Activated CD8-positive, alpha-beta T cell treated with anti-CD3 and anti-CD28 coated beads, Interleukin-2, amount 10 ng/mL, durations not matched to agents 7 days and 5 days (primary cell): Measurements from ENCODE around the gene DUSP28. TPM values are rescaled to one million over a fixed set of nuclear protein-coding genes. Genes with fewer than 3 reads are reported as not detected.

ENCODE experiments used
- ATAC-seq: fragments of 150-1000 bp; cut with Tn5 transposase; one replicate; pipeline ENCODE4 v1.10.0; 2021; ENCODE audit warnings: moderate library complexity
- CTCF ChIA-PET: fragments of 350-600 bp; sonication (Branson Sonifier 250); formaldehyde crosslinking; loops from one replicate; lab custom pipeline; 2021; ENCODE audit warnings: antibody characterized with exemption; lab: Charles Lee
- POLR2A ChIA-PET: fragments of 350-600 bp; sonication (Branson Sonifier 250); formaldehyde crosslinking; loops from one replicate; lab custom pipeline; 2021; ENCODE audit warnings: antibody characterized with exemption; lab: Charles Lee
- DNase-seq: peaks from one replicate; pipeline ENCODE4 v3.0.0-alpha.2; 2020
- H3K27ac Mint-ChIP-seq: one replicate; pipeline ENCODE4 v1.8.0; 2021; ENCODE audit warnings: mild to moderate bottlenecking, mixed read lengths
- H3K27me3 Mint-ChIP-seq: one replicate; pipeline ENCODE4 v1.8.0; 2021; ENCODE audit warnings: low read depth, mixed read lengths
- H3K36me3 Mint-ChIP-seq: one replicate; pipeline ENCODE4 v1.8.0; 2021; ENCODE audit warnings: low read depth, mixed read lengths
- H3K4me1 Mint-ChIP-seq: one replicate; pipeline ENCODE4 v1.8.0; 2021; ENCODE audit warnings: low read depth, mixed read lengths
- H3K4me3 Mint-ChIP-seq: one replicate; pipeline ENCODE4 v1.8.0; 2021; ENCODE audit warnings: mild to moderate bottlenecking, mixed read lengths
- H3K9me3 Mint-ChIP-seq: one replicate; pipeline ENCODE4 v1.8.0; 2022; ENCODE audit warnings: mixed read lengths; ENCODE audit not compliant: insufficient read depth
- total RNA-seq, 2 experiments: library from RNA; stranded (reverse); gene quantifications; one replicate each; pipeline ENCODE4 v1.2.3, GENCODE V29; 2021

Gene DUSP28
- total RNA-seq, 2 experiments from 2014 or later: 6.8 to 8.1 TPM

- Mint-ChIP-seq H3K36me3 (peaks cover 38% of the 10 kb centered on the region), H3K27me3 (no peaks in the 10 kb centered on the region), H3K27ac (peak overlapping the region; percentile 53), H3K9me3 (no peaks in the 10 kb centered on the region), H3K4me1 (peaks cover 58% of the 10 kb centered on the region), H3K4me3 (peak overlapping the region; percentile 97)
- CTCF ChIA-PET: interaction anchor here (0.6 to 8.8 kb wide), 3 partner anchors 21 to 32 kb away, joined by 3 to 119 read pairs (median 18); partner anchors contain the start of genes ANKMY1 and DUSP28
- POLR2A ChIA-PET: interaction anchor here (3.7 to 4.9 kb wide), 2 partner anchors 19 to 24 kb away, joined by 37 to 53 read pairs; partner anchors contain the start of gene DUSP28
- ATAC-seq: no peak
- DNase-seq: no peak
Measured at GRCh38 chr2:240584486-240585031, 24.4 kb downstream of the DUSP28 start.

GRCh38 chr2:240585101-240585500, 24.9 kb downstream of the DUSP28 start:
- H3K4me3 Mint-ChIP-seq: peak overlapping the region; percentile 97
- CTCF ChIA-PET: interaction anchor here (0.6 to 8.8 kb wide), 6 partner anchors 16 to 70 kb away, joined by 3 to 119 read pairs (median 10); partner anchors contain the start of genes ANKMY1, DUSP28 and RNPEPL1
- POLR2A ChIA-PET: interaction anchor here (1.3 to 4.9 kb wide), 4 partner anchors 19 to 42 kb away, joined by 5 to 53 read pairs (median 22); partner anchors contain the start of gene DUSP28
- H3K9me3 Mint-ChIP-seq: no peaks in the 10 kb centered on the region
- ATAC-seq (no peak), DNase-seq (no peak)
- no peaks in the 10 kb centered on the region for H3K27me3 Mint-ChIP-seq
- peaks cover 53% of the 10 kb centered on the region for H3K4me1 Mint-ChIP-seq
- peak overlapping the region; percentile 53 for H3K27ac Mint-ChIP-seq
- peaks cover 33% of the 10 kb centered on the region for H3K36me3 Mint-ChIP-seq

- ChIA-PET POLR2A (interaction anchor here (0.6 to 4.9 kb wide), 9 partner anchors 8 to 256 kb away, joined by 3 to 53 read pairs (median 6); partner anchors contain the start of genes DUSP28, GPR35 and RNPEPL1), CTCF (interaction anchor here (1.0 to 8.8 kb wide), 10 partner anchors 9 to 71 kb away, joined by 3 to 119 read pairs (median 9); partner anchors contain the start of genes ANKMY1, DUSP28 and RNPEPL1)
- H3K4me1 Mint-ChIP-seq: peaks cover 47% of the 10 kb centered on the region
- H3K9me3 Mint-ChIP-seq: no peaks in the 10 kb centered on the region
- H3K4me3 Mint-ChIP-seq: peak overlapping the region; percentile 97
- H3K27ac Mint-ChIP-seq: peak overlapping the region; percentile 92
- no peak for DNase-seq
- H3K27me3 Mint-ChIP-seq: no peaks in the 10 kb centered on the region
- no peak for ATAC-seq
- peaks cover 27% of the 10 kb centered on the region for H3K36me3 Mint-ChIP-seq
Measured at GRCh38 chr2:240585681-240586197, 25.6 kb downstream of the DUSP28 start.

GRCh38 chr2:240586198-240586918, 26.2 kb downstream of the DUSP28 start, which contains the start of gene CAPN10:
CAPN10 (plus strand) TSS chr2:240586734; CDS start chr2:240586912, 178 bp downstream.
- peaks cover 47% of the 10 kb centered on the region for H3K4me1 Mint-ChIP-seq
- DNase-seq: peak; percentile 98
- peaks cover 26% of the 10 kb centered on the region for H3K36me3 Mint-ChIP-seq
- peak within 1 kb of the TSS; percentile 92 for H3K27ac Mint-ChIP-seq
- CTCF ChIA-PET: interaction anchor here (0.6 to 8.8 kb wide), 14 partner anchors 8 to 254 kb away, joined by 3 to 119 read pairs (median 5); partner anchors contain the start of genes ANKMY1, DUSP28 and GPR35
- H3K27me3 Mint-ChIP-seq: no peaks in the 10 kb centered on the region
- no peaks in the 10 kb centered on the region for H3K9me3 Mint-ChIP-seq
- ATAC-seq: peak; percentile 91
- H3K4me3 Mint-ChIP-seq: peak within 1 kb of the TSS; percentile 97
- POLR2A ChIA-PET: interaction anchor here (0.6 to 4.9 kb wide), 11 partner anchors 8 to 258 kb away, joined by 3 to 53 read pairs (median 5); partner anchors contain the start of genes DUSP28, GPR35 and RNPEPL1

GRCh38 chr2:240586919-240587800, 27.0 kb downstream of the DUSP28 start:
- CTCF ChIA-PET: interaction anchor here (0.6 to 8.8 kb wide), 13 partner anchors 8 to 254 kb away, joined by 3 to 119 read pairs (median 9); partner anchors contain the start of genes ANKMY1, DUSP28 and GPR35
- peak overlapping the region; percentile 91 for H3K27ac Mint-ChIP-seq
- H3K4me1 Mint-ChIP-seq: peaks cover 45% of the 10 kb centered on the region

GRCh38 chr2:240588006-240588655, 28.0 kb downstream of the DUSP28 start:
- H3K36me3 Mint-ChIP-seq: peaks cover 24% of the 10 kb centered on the region
- POLR2A ChIA-PET: interaction anchor here (1.3 to 4.9 kb wide), 2 partner anchors 22 to 34 kb away, joined by 4 to 53 read pairs; no protein-coding TSS in a partner anchor

More at GRCh38 chr2:240586919-240587800, 27.0 kb downstream of the DUSP28 start:
- peak; percentile 60 for ATAC-seq
- POLR2A ChIA-PET: interaction anchor here (0.6 to 4.9 kb wide), 8 partner anchors 19 to 259 kb away, joined by 3 to 53 read pairs (median 7); partner anchors contain the start of genes DUSP28, GPR35 and RNPEPL1
- DNase-seq: peak; percentile 80
- Mint-ChIP-seq H3K27me3 (no peaks in the 10 kb centered on the region), H3K4me3 (peak overlapping the region; percentile 97), H3K9me3 (no peaks in the 10 kb centered on the region), H3K36me3 (peaks cover 25% of the 10 kb centered on the region)

GRCh38 chr2:240588669-240589068, 28.5 kb downstream of the DUSP28 start:
- Mint-ChIP-seq H3K9me3 (no peaks in the 10 kb centered on the region), H3K4me1 (peaks cover 36% of the 10 kb centered on the region), H3K4me3 (peak overlapping the region; percentile 97), H3K27me3 (no peaks in the 10 kb centered on the region), H3K36me3 (peaks cover 23% of the 10 kb centered on the region), H3K27ac (peak overlapping the region; percentile 3)
- CTCF ChIA-PET: interaction anchor here (0.8 to 8.8 kb wide), 6 partner anchors 20 to 74 kb away, joined by 3 to 119 read pairs (median 16); partner anchors contain the start of genes ANKMY1 and DUSP28
- POLR2A ChIA-PET: interaction anchor here (4.9 kb wide), 1 partner anchor 23 kb away, joined by 53 read pairs; no protein-coding TSS in a partner anchor
- DNase-seq (no peak), ATAC-seq (no peak)

More at GRCh38 chr2:240588006-240588655, 28.0 kb downstream of the DUSP28 start:
- Mint-ChIP-seq H3K4me1 (peaks cover 38% of the 10 kb centered on the region), H3K4me3 (peak overlapping the region; percentile 97), H3K9me3 (no peaks in the 10 kb centered on the region), H3K27ac (peak overlapping the region; percentile 91), H3K27me3 (no peaks in the 10 kb centered on the region)
- DNase-seq: no peak
- ATAC-seq: no peak
- CTCF ChIA-PET: interaction anchor here (1.1 to 8.8 kb wide), 10 partner anchors 19 to 253 kb away, joined by 3 to 119 read pairs (median 9); partner anchors contain the start of genes ANKMY1, DUSP28 and GPR35

- Mint-ChIP-seq H3K4me3 (no peak overlapping the region), H3K4me1 (peaks cover 34% of the 10 kb centered on the region), H3K9me3 (no peaks in the 10 kb centered on the region), H3K36me3 (peaks cover 23% of the 10 kb centered on the region), H3K27me3 (no peaks in the 10 kb centered on the region), H3K27ac (no peak overlapping the region)
- DNase-seq: no peak
- ATAC-seq: no peak
- CTCF ChIA-PET: interaction anchor here (0.8 to 8.8 kb wide), 5 partner anchors 19 to 75 kb away, joined by 3 to 119 read pairs (median 15); partner anchors contain the start of gene DUSP28
- POLR2A ChIA-PET: no interaction called here
Measured at GRCh38 chr2:240589375-240589774, 29.2 kb downstream of the DUSP28 start.

- no peak for DNase-seq
- CTCF ChIA-PET: interaction anchor here (4.1 to 8.8 kb wide), 3 partner anchors 22 to 75 kb away, joined by 15 to 119 read pairs (median 36); partner anchors contain the start of gene DUSP28
- H3K27ac Mint-ChIP-seq: no peak overlapping the region
- POLR2A ChIA-PET: no interaction called here
- H3K4me1 Mint-ChIP-seq: peaks cover 28% of the 10 kb centered on the region
- ATAC-seq: no peak
- no peak overlapping the region for H3K4me3 Mint-ChIP-seq
- H3K27me3 Mint-ChIP-seq: no peaks in the 10 kb centered on the region
- peaks cover 18% of the 10 kb centered on the region for H3K36me3 Mint-ChIP-seq
- no peaks in the 10 kb centered on the region for H3K9me3 Mint-ChIP-seq
Measured at GRCh38 chr2:240589850-240590525, 29.8 kb downstream of the DUSP28 start.
